GM12872 (cell line): Measurements from ENCODE around the gene TMEM127.

Source experiments
- TF ChIP-seq, protein P1 (sequence below): IDR thresholded peaks from 3 replicates; pipeline ENCODE4 v1.5.1; 2011; ENCODE audit warnings: low read depth, mild to moderate bottlenecking, low read length, moderate library complexity; ENCODE audit not compliant: insufficient read depth

TMEM127 gene

DNA sequence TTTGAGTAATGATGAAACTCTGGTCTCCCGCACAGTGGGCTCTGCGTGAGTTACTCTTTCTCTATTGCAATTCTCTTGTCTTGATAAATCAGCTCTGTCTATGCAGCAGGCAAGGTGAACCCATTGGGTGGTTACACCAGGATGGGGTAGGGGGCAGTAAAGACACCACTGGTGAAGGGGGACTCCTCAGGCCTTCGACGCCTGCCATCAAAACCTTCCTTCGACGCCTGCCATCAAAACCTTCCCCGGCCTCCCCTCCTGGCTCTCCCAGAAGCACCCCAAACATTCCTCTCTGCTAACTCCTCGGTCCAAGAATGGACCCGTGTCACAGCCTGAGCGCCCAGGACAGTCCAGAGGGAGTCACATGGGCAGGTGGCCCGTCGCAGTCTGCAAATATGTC is 52.4 kb downstream of the TMEM127 start:
- TF ChIP-seq, protein P1, sequence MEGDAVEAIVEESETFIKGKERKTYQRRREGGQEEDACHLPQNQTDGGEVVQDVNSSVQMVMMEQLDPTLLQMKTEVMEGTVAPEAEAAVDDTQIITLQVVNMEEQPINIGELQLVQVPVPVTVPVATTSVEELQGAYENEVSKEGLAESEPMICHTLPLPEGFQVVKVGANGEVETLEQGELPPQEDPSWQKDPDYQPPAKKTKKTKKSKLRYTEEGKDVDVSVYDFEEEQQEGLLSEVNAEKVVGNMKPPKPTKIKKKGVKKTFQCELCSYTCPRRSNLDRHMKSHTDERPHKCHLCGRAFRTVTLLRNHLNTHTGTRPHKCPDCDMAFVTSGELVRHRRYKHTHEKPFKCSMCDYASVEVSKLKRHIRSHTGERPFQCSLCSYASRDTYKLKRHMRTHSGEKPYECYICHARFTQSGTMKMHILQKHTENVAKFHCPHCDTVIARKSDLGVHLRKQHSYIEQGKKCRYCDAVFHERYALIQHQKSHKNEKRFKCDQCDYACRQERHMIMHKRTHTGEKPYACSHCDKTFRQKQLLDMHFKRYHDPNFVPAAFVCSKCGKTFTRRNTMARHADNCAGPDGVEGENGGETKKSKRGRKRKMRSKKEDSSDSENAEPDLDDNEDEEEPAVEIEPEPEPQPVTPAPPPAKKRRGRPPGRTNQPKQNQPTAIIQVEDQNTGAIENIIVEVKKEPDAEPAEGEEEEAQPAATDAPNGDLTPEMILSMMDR, result no peak

- TF ChIP-seq, protein P1, result no peak
Observed at GRCh38 chr2:96212339-96212738, 53.5 kb downstream of the TMEM127 start.

DNA sequence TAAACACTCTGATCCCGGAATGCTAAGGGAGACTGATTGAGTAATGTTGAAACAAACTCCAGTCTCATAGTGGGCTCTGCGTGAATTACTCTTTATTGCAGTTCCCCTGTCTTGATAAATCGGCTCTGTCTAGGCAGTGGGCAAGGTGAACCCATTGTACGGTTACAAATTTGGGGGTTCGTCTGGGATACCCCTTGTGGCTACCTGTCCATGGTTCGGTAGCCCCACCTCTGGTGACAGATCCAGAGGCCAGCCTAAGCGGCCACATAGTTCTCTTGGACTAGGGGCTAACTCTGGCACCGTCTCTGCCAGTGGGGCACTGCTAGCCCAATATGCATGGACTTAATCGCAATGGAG is 56.1 kb downstream of the TMEM127 start:
- TF ChIP-seq, protein P1, result no peak

DNA sequence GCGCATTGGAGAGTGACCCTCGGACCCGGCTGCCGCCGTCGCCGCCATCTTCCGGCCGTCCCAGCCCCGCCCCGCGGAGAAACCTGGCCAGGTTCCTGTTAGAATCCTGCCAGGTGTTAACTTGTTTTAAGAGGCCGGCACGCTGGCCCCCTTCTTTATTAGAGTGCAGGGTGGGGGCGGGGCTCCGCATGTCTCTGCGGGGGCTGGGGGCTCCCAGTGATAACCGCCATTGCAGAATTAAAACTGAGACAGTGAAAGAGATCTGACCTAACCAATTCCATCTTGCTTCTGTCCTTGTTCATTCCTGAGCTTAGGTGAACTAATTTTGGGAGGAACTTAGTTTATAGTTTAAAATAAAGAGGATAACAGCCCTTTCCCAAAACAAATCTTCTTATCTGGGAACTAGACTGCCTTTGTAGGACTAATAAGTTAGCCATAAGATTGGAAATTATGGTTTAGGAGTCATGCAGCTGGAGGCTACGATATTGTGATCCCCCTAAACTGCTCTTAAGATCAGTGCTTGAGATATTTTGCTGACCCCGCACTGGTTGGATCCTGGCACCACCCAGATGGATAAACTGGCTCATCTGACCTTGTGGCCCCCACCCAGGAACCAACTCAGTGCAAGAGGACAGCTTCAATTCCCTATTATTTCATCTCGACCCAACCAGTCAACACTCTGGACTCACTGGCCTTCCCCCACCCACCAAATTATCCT is 56.6 kb downstream of the TMEM127 start:
- TF ChIP-seq, protein P1, result no peak

DNA sequence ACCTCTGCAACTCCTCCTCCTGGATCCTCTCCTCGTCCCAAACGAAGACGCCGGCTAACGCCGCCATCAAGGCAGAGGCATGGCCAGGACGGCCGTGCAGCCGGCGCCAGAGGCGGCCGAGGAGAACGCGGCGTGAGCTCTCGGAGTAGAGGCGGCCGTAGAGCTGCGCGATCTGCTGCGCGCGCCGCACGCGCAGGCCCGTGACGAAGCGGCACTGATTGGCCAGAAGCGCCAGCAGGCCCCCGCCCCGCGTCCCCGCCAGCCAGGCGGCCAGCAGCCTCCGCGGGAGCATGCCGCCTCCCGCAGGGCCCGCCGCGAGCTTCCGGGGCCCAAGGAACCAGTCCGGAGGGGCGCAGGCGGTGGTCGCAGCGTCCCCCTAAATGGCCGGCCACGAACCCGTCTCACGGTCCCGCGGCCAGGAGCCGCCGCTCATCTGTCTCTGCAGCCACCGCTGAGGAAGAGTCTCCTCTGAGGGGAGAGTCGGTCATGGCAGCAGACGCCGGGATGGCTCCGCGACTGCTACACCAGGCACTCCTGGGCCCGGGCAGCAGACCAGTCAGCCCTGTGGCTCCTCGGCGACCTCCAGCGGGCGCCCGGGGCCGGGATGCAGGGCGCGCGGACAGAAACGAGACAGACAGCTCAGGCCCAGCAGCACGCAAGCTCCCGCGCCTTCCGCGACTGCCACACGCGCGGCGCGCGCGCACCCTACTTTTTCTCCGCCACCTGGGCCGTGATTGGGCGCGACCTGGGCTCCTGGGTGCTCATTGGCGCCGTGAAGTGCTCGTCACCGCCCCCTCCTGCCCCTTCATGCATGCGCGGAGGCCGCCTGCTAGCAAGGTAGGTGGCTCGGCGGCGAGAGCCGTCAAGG is 57.4 kb downstream of the TMEM127 start, which contains the start of gene STARD7:
Gene STARD7, minus strand, starts transcription at position 685 of the 868 bp plus-strand sequence. Its CDS starts 393 bp downstream, at position 292.
- TF ChIP-seq, protein P1, result no peak

- TF ChIP-seq, protein P1, result no peak
Observed at GRCh38 chr2:96207774-96208142, 58.0 kb downstream of the TMEM127 start.

GRCh38 chr2:96207073-96207773 is 58.6 kb downstream of the TMEM127 start:
- TF ChIP-seq, protein P1, result no peak
